Measurements from ENCODE around the gene SLC9A2. TPM values are rescaled to one million over a fixed set of nuclear protein-coding genes. Genes with fewer than 3 reads are reported as not detected.

The SLC9A2 gene
- total RNA-seq, 5 donors from 2014 or later (not counting 1 experiment from before 2014, with no cell fraction given), result not detected

DNA sequence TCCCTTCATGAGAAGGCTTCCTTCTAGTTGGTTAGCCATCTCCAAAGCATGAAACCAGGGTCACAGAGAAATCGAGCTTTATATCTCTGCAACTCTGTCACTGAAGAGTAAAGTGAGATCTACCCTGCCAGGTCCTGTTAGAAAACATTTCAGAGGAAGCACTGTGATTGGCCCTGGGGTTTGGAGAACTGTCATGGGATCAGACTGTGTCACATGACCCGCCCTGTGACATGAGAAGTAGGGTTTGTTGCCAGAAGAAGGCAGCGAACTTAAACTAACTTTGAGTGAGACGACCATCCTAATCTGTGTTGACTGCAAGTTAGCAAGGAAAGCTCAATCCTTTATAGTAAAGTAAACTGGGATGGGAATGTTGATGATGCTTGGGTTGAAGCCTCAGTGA is 55.5 kb downstream of the SLC9A2 start:
- Mint-ChIP-seq H3K27me3 (peaks cover 0 to 23% of the 10 kb centered on the region in 2 donors), H3K27ac (no peak overlapping the region), H3K4me3 (no peak overlapping the region), H3K36me3 (no peaks in the 10 kb centered on the region), H3K4me1 (no peaks in the 10 kb centered on the region), H3K9me3 (no peaks in the 10 kb centered on the region)
- Histone ChIP-seq H3K4me3 (ENCODE audit: control insufficient read depth in 1 of 2, extremely low read depth in 1 of 2, low read length in 1 of 2) (no peak overlapping the region), H3K4me1 (ENCODE audit: control insufficient read depth in 1 of 2, extremely low read depth in 1 of 2, insufficient read depth in 2 of 2, low read length in 2 of 2) (no peaks in the 10 kb centered on the region), H3K27ac (ENCODE audit: low read length) (no peak overlapping the region), H3K36me3 (ENCODE audit: control insufficient read depth in 2 of 2, extremely low read depth in 1 of 2, insufficient read depth in 1 of 2, low read length in 1 of 2) (no peaks in the 10 kb centered on the region), H3K27me3 (replicated peaks in 1 of 2; ENCODE audit: control insufficient read depth in 2 of 2, extremely low read depth in 1 of 2, insufficient read depth in 2 of 2, low read length in 1 of 2) (no peaks in the 10 kb centered on the region), H3K9me3 (no peaks in the 10 kb centered on the region)
- WGBS (ENCODE audit: insufficient coverage), result 84% methylated on average over 4 of the region's 4 CpGs
- DNase-seq, result no peak
- ChIA-PET CTCF (no interaction called here), POLR2A (interaction anchor here in 1 of 2 donors (0.6 kb wide), 1 partner anchor 220 kb away, joined by 4 read pairs; no protein-coding TSS in a partner anchor)
- ATAC-seq (replicated peaks in 1 of 4), result no peak

DNA sequence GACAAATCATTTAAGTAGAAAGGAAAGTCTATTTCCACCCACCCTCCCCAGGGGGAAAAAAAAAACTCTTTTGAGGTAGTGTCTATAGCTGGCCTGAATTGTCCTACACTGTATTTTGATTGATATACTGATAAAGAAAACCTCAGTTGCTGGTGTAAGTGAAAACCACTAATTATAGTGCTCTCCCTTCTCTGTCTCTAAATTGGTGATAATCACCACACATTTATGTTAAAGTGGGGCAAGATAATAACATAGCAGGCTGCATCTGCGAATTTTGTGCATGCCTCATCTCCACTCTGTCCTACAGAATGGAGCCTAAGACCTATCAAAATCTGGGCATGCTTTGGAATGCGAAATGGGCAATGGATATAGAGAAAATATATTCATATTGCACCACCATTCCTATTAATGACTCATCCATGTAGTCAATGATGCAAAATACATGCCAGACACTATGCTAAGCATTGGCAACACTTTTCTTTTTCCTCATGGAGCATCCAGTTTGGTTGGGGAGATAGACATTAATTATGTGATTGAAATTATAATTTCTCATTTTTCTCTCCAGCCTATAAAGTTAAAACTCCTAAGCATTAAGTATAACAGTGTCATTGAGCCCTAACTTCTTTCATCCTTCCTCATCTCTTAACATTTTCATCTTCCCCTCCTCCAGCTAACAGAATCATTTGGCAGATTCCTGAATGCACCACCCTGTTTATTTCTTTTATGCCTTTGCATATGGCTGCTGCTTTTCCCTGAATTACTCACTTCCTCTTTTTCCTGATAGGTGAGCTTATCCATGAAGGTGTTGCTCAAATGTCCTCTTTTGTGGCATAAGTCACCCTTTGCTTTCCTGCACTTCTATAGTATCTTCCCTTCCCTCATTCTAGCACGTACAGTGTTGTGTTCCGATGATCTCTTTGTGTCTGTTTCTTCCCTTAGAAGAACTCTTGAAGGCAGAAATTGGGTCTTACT is 58.2 kb downstream of the SLC9A2 start:
- Mint-ChIP-seq H3K27ac (no peak overlapping the region), H3K27me3 (peaks cover 0 to 22% of the 10 kb centered on the region in 2 donors), H3K9me3 (no peaks in the 10 kb centered on the region), H3K36me3 (no peaks in the 10 kb centered on the region), H3K4me3 (no peak overlapping the region), H3K4me1 (no peaks in the 10 kb centered on the region)
- no peak overlapping the region for H3K4me3 ChIP-seq (ENCODE audit: control insufficient read depth in 1 of 2, extremely low read depth in 1 of 2, low read length in 1 of 2)
- ChIA-PET POLR2A (no interaction called here), CTCF (interaction anchor here in 1 of 2 donors (0.6 to 1.1 kb wide), 2 partner anchors 14 to 128 kb away, joined by 3 to 4 read pairs; no protein-coding TSS in a partner anchor)
- H3K36me3 ChIP-seq (ENCODE audit: control insufficient read depth in 2 of 2, extremely low read depth in 1 of 2, insufficient read depth in 1 of 2, low read length in 1 of 2), result no peaks in the 10 kb centered on the region
- H3K27ac ChIP-seq (ENCODE audit: low read length), result no peak overlapping the region
- no peak for ATAC-seq (replicated peaks in 1 of 4)
- H3K9me3 ChIP-seq, result no peaks in the 10 kb centered on the region
- H3K4me1 ChIP-seq (ENCODE audit: control insufficient read depth in 1 of 2, extremely low read depth in 1 of 2, insufficient read depth in 2 of 2, low read length in 2 of 2), result no peaks in the 10 kb centered on the region
- H3K27me3 ChIP-seq (replicated peaks in 1 of 2; ENCODE audit: control insufficient read depth in 2 of 2, extremely low read depth in 1 of 2, insufficient read depth in 2 of 2, low read length in 1 of 2), result no peaks in the 10 kb centered on the region
- WGBS (ENCODE audit: insufficient coverage), result 100% methylated on average over 2 of the region's 4 CpGs
- DNase-seq, result no peak

DNA sequence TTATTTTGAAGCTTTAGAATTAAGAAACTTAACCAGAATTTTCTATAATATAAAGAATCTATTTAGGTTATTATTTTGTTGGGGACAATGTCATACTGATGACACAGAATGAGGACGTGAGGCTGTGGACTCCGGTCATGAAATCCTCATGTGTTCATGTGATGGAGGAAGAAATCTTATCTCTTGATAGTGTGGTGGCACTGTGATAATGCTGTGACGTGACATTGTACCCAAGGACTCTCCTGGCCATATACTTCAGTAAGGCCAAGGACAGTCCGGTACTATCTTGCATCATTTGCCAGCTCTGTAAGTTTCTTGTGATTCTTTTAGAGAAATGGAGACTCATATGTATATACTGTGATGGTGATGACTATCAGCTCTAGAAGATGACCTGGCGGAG is 59.1 kb downstream of the SLC9A2 start:
- H3K9me3 ChIP-seq, result no peaks in the 10 kb centered on the region
- Mint-ChIP-seq H3K4me3 (no peak overlapping the region), H3K9me3 (no peaks in the 10 kb centered on the region), H3K27me3 (peaks cover 0 to 22% of the 10 kb centered on the region in 2 donors), H3K36me3 (no peaks in the 10 kb centered on the region), H3K27ac (no peak overlapping the region), H3K4me1 (no peaks in the 10 kb centered on the region)
- no peaks in the 10 kb centered on the region for H3K4me1 ChIP-seq (ENCODE audit: control insufficient read depth in 1 of 2, extremely low read depth in 1 of 2, insufficient read depth in 2 of 2, low read length in 2 of 2)
- DNase-seq (no peak), ATAC-seq (replicated peaks in 1 of 4) (no peak)
- H3K27ac ChIP-seq (ENCODE audit: low read length), result no peak overlapping the region
- ChIA-PET POLR2A (no interaction called here), CTCF (interaction anchor here in 1 of 2 donors (0.6 to 1.1 kb wide), 2 partner anchors 14 to 127 kb away, joined by 3 to 4 read pairs; no protein-coding TSS in a partner anchor)
- no peak overlapping the region for H3K4me3 ChIP-seq (ENCODE audit: control insufficient read depth in 1 of 2, extremely low read depth in 1 of 2, low read length in 1 of 2)
- no peaks in the 10 kb centered on the region for H3K27me3 ChIP-seq (replicated peaks in 1 of 2; ENCODE audit: control insufficient read depth in 2 of 2, extremely low read depth in 1 of 2, insufficient read depth in 2 of 2, low read length in 1 of 2)
- H3K36me3 ChIP-seq (ENCODE audit: control insufficient read depth in 2 of 2, extremely low read depth in 1 of 2, insufficient read depth in 1 of 2, low read length in 1 of 2), result no peaks in the 10 kb centered on the region
- 76% methylated on average over 4 of the region's 5 CpGs for WGBS (ENCODE audit: insufficient coverage)

DNA sequence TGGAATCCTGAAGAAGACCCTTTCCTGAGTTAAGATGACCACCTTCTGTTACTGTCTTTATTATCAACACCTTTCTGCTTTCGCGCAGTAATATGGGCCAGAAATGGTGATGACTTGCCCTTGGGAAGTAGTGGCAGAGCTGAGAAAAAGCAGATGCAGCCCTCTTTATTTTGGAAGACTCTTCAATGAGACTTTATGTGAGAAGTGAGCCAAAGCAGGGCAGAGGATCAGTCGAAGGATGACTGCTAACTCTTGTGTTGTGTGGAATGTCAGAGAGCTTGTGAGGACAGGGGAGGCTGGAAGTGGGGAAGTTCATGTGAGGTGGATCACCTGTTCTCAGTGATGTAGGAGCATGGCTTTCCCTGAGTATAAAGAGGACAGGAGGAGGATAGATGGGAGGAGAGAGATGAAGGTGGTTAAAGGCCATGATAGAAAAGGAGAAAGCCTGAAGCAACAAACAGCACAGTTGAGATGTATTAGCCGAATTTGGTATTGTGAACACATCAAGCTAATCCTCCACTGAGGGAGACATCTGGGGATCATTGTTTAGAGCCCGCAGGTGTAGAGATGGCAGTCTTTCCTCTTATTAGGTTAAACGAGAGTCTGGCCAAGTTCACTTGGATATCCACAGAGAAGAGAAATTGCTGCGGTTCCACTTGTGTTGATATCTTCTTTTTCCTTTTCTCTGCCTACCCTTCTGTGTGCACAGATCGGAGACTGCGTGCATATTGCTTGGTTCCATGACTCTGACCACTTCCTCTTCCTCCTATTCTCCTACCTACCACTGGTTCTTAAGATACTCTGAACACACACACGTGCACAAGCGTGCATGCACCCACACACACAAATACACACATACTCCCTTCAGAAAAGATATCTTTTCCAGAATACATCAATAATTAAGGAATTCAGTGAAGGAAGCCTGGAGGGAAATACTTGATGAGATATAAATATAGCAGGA is 67.4 kb downstream of the SLC9A2 start:
- Histone ChIP-seq H3K9me3 (no peaks in the 10 kb centered on the region), H3K27me3 (replicated peaks in 1 of 2; ENCODE audit: control insufficient read depth in 2 of 2, extremely low read depth in 1 of 2, insufficient read depth in 2 of 2, low read length in 1 of 2) (peaks cover 0 to 6% of the 10 kb centered on the region in 2 experiments), H3K36me3 (ENCODE audit: control insufficient read depth in 2 of 2, extremely low read depth in 1 of 2, insufficient read depth in 1 of 2, low read length in 1 of 2) (no peaks in the 10 kb centered on the region), H3K4me1 (ENCODE audit: control insufficient read depth in 1 of 2, extremely low read depth in 1 of 2, insufficient read depth in 2 of 2, low read length in 2 of 2) (peaks cover 8 to 27% of the 10 kb centered on the region in 2 experiments), H3K4me3 (ENCODE audit: control insufficient read depth in 1 of 2, extremely low read depth in 1 of 2, low read length in 1 of 2) (no peak overlapping the region), H3K27ac (ENCODE audit: low read length) (no peak overlapping the region)
- H3K9me3 Mint-ChIP-seq, result no peaks in the 10 kb centered on the region
- H3K36me3 Mint-ChIP-seq, result no peaks in the 10 kb centered on the region
- ATAC-seq (replicated peaks in 1 of 4) (peak; percentile 57 to 96 (median 76)), DNase-seq (peak in 2 of 35 experiments; percentile 16)
- POLR2A ChIA-PET, result no interaction called here
- H3K27me3 Mint-ChIP-seq, result no peaks in the 10 kb centered on the region
- no peak overlapping the region for H3K27ac Mint-ChIP-seq
- CTCF ChIA-PET, result no interaction called here
- peaks cover 0 to 8% (median 4%) of the 10 kb centered on the region in 3 donors for H3K4me1 Mint-ChIP-seq
- no peak overlapping the region for H3K4me3 Mint-ChIP-seq
- WGBS (ENCODE audit: insufficient coverage), result 39% methylated on average over 9 of the region's 11 CpGs

DNA sequence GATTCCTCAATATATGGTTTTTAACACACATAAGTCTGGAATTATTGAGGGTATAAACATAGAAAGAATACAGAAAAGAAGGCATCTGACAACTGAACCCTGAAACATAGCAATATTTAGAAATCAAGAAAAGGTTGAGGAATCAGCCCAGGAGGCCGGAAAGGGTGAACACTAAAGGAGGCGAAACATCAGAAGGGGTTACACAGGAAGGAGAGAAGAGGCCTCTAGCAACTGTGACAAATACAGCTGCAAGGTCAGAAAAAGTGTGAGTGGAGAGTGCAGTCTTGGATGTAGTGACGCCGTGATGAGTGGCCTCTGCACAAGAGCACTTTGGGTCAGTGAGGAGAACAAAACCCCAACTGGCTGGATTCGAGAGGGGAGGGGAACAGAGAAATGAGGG is 70.7 kb downstream of the SLC9A2 start:
- H3K36me3 ChIP-seq (ENCODE audit: control insufficient read depth in 2 of 2, extremely low read depth in 1 of 2, insufficient read depth in 1 of 2, low read length in 1 of 2), result no peaks in the 10 kb centered on the region
- H3K4me3 ChIP-seq (ENCODE audit: control insufficient read depth in 1 of 2, extremely low read depth in 1 of 2, low read length in 1 of 2), result no peak overlapping the region
- ATAC-seq (replicated peaks in 1 of 4) (no peak), DNase-seq (no peak)
- H3K27ac ChIP-seq (ENCODE audit: low read length), result no peak overlapping the region
- POLR2A ChIA-PET, result no interaction called here
- H3K9me3 ChIP-seq, result no peaks in the 10 kb centered on the region
- H3K27me3 ChIP-seq (replicated peaks in 1 of 2; ENCODE audit: control insufficient read depth in 2 of 2, extremely low read depth in 1 of 2, insufficient read depth in 2 of 2, low read length in 1 of 2), result peaks cover 0 to 6% of the 10 kb centered on the region in 2 experiments
- peaks cover 0 to 5% of the 10 kb centered on the region in 2 donors for H3K27me3 Mint-ChIP-seq
- peak overlapping the region in 1 of 2 donors; percentile 62 for H3K27ac Mint-ChIP-seq
- 51% methylated on average over 5 of the region's 5 CpGs for WGBS (ENCODE audit: insufficient coverage)
- peaks cover 8 to 27% of the 10 kb centered on the region in 2 experiments for H3K4me1 ChIP-seq (ENCODE audit: control insufficient read depth in 1 of 2, extremely low read depth in 1 of 2, insufficient read depth in 2 of 2, low read length in 2 of 2)
- CTCF ChIA-PET, result no interaction called here
- no peak overlapping the region for H3K4me3 Mint-ChIP-seq
- H3K9me3 Mint-ChIP-seq, result no peaks in the 10 kb centered on the region
- H3K36me3 Mint-ChIP-seq, result no peaks in the 10 kb centered on the region
- H3K4me1 Mint-ChIP-seq, result peaks cover 0 to 8% (median 4%) of the 10 kb centered on the region in 3 donors

DNA sequence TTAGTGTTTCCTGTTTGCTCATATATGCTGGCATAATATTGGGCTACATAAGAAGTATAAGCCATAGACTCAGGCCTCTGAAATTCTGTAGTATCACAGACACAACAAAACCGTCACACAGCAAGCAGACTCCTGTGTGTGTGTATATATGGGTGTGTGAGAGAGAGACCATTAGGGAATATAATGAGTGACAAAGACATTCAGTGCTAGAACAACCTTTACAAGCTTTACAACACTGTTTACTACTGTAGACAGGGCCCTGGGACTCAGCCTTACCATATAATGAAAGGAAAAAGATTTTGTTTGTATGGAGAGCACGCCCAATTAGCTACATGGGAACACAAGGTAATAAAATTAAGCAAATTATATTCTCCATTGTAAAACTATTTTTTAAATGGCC is 77.1 kb downstream of the SLC9A2 start:
- POLR2A ChIA-PET, result no interaction called here

More for the DNA sequence above, 77.1 kb downstream of the SLC9A2 start:
- ATAC-seq (replicated peaks in 1 of 4), result no peak
- no peaks in the 10 kb centered on the region for H3K36me3 Mint-ChIP-seq
- no peak for DNase-seq
- no peak overlapping the region for H3K27ac ChIP-seq (ENCODE audit: low read length)
- no peaks in the 10 kb centered on the region for H3K27me3 ChIP-seq (replicated peaks in 1 of 2; ENCODE audit: control insufficient read depth in 2 of 2, extremely low read depth in 1 of 2, insufficient read depth in 2 of 2, low read length in 1 of 2)
- no peaks in the 10 kb centered on the region for H3K36me3 ChIP-seq (ENCODE audit: control insufficient read depth in 2 of 2, extremely low read depth in 1 of 2, insufficient read depth in 1 of 2, low read length in 1 of 2)
- H3K4me1 ChIP-seq (ENCODE audit: control insufficient read depth in 1 of 2, extremely low read depth in 1 of 2, insufficient read depth in 2 of 2, low read length in 2 of 2), result no peaks in the 10 kb centered on the region
- H3K9me3 Mint-ChIP-seq, result no peaks in the 10 kb centered on the region
- CTCF ChIA-PET, result no interaction called here
- no CpG with 5 or more reads among the region's 2 CpGs for WGBS (ENCODE audit: insufficient coverage)
- no peak overlapping the region for H3K27ac Mint-ChIP-seq
- H3K4me3 Mint-ChIP-seq, result no peak overlapping the region
- H3K4me1 Mint-ChIP-seq, result no peaks in the 10 kb centered on the region
- no peaks in the 10 kb centered on the region for H3K9me3 ChIP-seq
- peaks cover 0 to 5% of the 10 kb centered on the region in 2 donors for H3K27me3 Mint-ChIP-seq
- no peak overlapping the region for H3K4me3 ChIP-seq (ENCODE audit: control insufficient read depth in 1 of 2, extremely low read depth in 1 of 2, low read length in 1 of 2)

Data from T-cell (primary cell).